Endodermal cell (in vitro differentiated cells): ENCODE measurements around the gene TYW1. TPM values are rescaled to one million over a fixed set of nuclear protein-coding genes. Genes with fewer than 3 reads are reported as not detected.
A peak's percentile ranks its signal among the peaks of the same experiment; 100 is the strongest.
"Not testable (repeated sequence)": the region's sequence is repeated elsewhere in the genome, so short reads cannot be mapped to it uniquely, and the experiment has no call there.

Source experiments
- DNase-seq: peaks from one replicate; pipeline ENCODE4 v3.0.0-alpha.2; 2017
- H3K27ac ChIP-seq: 2 replicates; pipeline ENCODE4 v1.5.1; 2013; ENCODE audit warnings: mild to moderate bottlenecking, low read depth, low read length, moderate library complexity
- H3K27me3 ChIP-seq: 2 replicates; pipeline ENCODE4 v1.6.1; 2013; ENCODE audit warnings: mild to moderate bottlenecking, low read length, moderate library complexity; ENCODE audit not compliant: insufficient read depth, control insufficient read depth, poor library complexity, severe bottlenecking
- H3K36me3 ChIP-seq: 2 replicates; pipeline ENCODE4 v1.7.0; 2013; ENCODE audit warnings: mild to moderate bottlenecking, low read length, moderate library complexity; ENCODE audit not compliant: control insufficient read depth, insufficient read depth
- H3K4me1 ChIP-seq: one replicate; pipeline ENCODE4 v1.7.0; 2013; ENCODE audit warnings: low read length; ENCODE audit not compliant: control insufficient read depth, insufficient read depth
- H3K4me3 ChIP-seq: 2 replicates; pipeline ENCODE4 v1.5.1; 2013; ENCODE audit warnings: mild to moderate bottlenecking, low read length, moderate library complexity
- H3K9ac ChIP-seq: 2 replicates; pipeline ENCODE4 v1.6.1; 2013; ENCODE audit warnings: mild to moderate bottlenecking, low read length, moderate library complexity; ENCODE audit not compliant: poor library complexity, severe bottlenecking; ENCODE audit errors: extremely low read depth
- H3K9me3 ChIP-seq: 2 replicates; pipeline ENCODE4 v1.6.1; 2013; ENCODE audit warnings: mild to moderate bottlenecking, low read length, moderate library complexity; ENCODE audit not compliant: control insufficient read depth
- H3K27ac Mint-ChIP-seq: 2 replicates; pipeline ENCODE4 v1.8.0; 2020; ENCODE audit warnings: mixed read lengths
- H3K27me3 Mint-ChIP-seq: 2 replicates; pipeline ENCODE4 v1.8.0; 2021; ENCODE audit warnings: mild to moderate bottlenecking, mixed read lengths; ENCODE audit not compliant: insufficient read depth
- H3K36me3 Mint-ChIP-seq: 2 replicates; pipeline ENCODE4 v1.8.0; 2020; ENCODE audit warnings: low read depth, mixed read lengths
- H3K4me1 Mint-ChIP-seq: 2 replicates; pipeline ENCODE4 v1.8.0; 2020; ENCODE audit warnings: mixed read lengths
- H3K4me3 Mint-ChIP-seq: 2 replicates; pipeline ENCODE4 v1.8.0; 2020; ENCODE audit warnings: mild to moderate bottlenecking, moderate library complexity, mixed read lengths
- H3K9me3 Mint-ChIP-seq: 2 replicates; pipeline ENCODE4 v1.8.0; 2020; ENCODE audit warnings: mild to moderate bottlenecking, mixed read lengths
- CTCF ChIP-seq: fragments of 200-600 bp; sonication (generic); conservative IDR thresholded peaks from 2 replicates; pipeline ENCODE4 v1.5.0; 2021; ENCODE audit warnings: antibody characterized with exemption, mild to moderate bottlenecking
- WGBS, 2 experiments: methylation state at CpG; one replicate each; pipeline versions ENCODE4 v1.1.5 to v1.1.7; 2013; ENCODE audit warnings: missing lambda C conversion rate in 2 of 2, mixed read lengths in 1 of 2; ENCODE audit not compliant: insufficient coverage in 1 of 2, insufficient read length in 1 of 2; 5-methylcytosine and 5-hydroxymethylcytosine counted together
- total RNA-seq, 2 donors: library from RNA; stranded (reverse); fragmentation: NEBNext Ultra II Directional in 1 of 2; extraction: Animal tissue kit (Norgen Biotek cat#: 25700) in 1 of 2; gene quantifications; 2 replicates in 1 of 2; 3 replicates in 1 of 2; pipeline ENCODE4 v1.2.1, GENCODE V29; 2021

The TYW1 gene
- total RNA-seq, 2 donors from 2014 or later = 17.8 to 18.7 TPM

DNA sequence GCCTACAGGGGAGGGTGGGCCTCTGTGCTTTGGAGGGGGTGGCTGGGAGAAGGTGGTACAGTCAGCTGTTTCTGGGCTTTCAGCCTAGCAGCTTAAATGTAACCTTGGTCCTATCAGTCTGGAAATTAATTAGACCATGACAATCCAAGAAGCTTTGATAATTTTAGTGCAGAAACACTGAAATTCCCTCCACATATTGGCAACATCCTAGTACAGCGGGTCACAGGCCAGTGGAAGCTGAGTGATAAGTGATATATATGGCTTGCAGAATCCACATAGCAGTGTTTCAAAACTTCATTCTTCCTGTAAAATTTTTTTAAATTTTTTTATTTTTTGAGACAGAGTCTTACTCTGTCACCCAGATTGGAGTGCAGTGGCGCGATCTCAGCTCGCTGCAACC is 212.6 kb downstream of the TYW1 start:
- Mint-ChIP-seq H3K27ac (no peak overlapping the region), H3K27me3 (no peaks in the 10 kb centered on the region), H3K4me3 (no peak overlapping the region), H3K9me3 (no peaks in the 10 kb centered on the region), H3K4me1 (no peaks in the 10 kb centered on the region), H3K36me3 (peaks cover 18% of the 10 kb centered on the region)
- Histone ChIP-seq H3K4me3 (no peak overlapping the region), H3K4me1 (no peaks in the 10 kb centered on the region), H3K9me3 (no peaks in the 10 kb centered on the region), H3K27me3 (no peaks in the 10 kb centered on the region), H3K36me3 (no peaks in the 10 kb centered on the region), H3K27ac (no peak overlapping the region), H3K9ac (no peak overlapping the region)
- no peak for TF ChIP-seq CTCF
- no peak for DNase-seq
- WGBS, 2 experiments = 93 to 100% methylated on average over 3 to 4 of the region's 4 CpGs

GRCh38 chr7:67210567-67210966 is 213.9 kb downstream of the TYW1 start:
- H3K4me3 Mint-ChIP-seq = no peak overlapping the region
- no peak for DNase-seq
- no peak overlapping the region for H3K27ac Mint-ChIP-seq
- Histone ChIP-seq H3K36me3 (no peaks in the 10 kb centered on the region), H3K4me3 (no peak overlapping the region), H3K9me3 (no peaks in the 10 kb centered on the region), H3K4me1 (no peaks in the 10 kb centered on the region), H3K9ac (no peak overlapping the region), H3K27me3 (no peaks in the 10 kb centered on the region), H3K27ac (no peak overlapping the region)
- no peaks in the 10 kb centered on the region for H3K27me3 Mint-ChIP-seq
- no peak for TF ChIP-seq CTCF
- no peaks in the 10 kb centered on the region for H3K4me1 Mint-ChIP-seq
- peaks cover 15% of the 10 kb centered on the region for H3K36me3 Mint-ChIP-seq
- no peaks in the 10 kb centered on the region for H3K9me3 Mint-ChIP-seq
- 61% methylated on average over 4 of the region's 7 CpGs; no CpG with 5 or more reads in 1 of the 2 experiments for WGBS, 2 experiments

- not testable (repeated sequence) for H3K27me3 Mint-ChIP-seq, H3K9me3 ChIP-seq, H3K36me3 ChIP-seq, H3K27ac ChIP-seq, H3K4me3 ChIP-seq, H3K9me3 Mint-ChIP-seq, H3K9ac ChIP-seq, DNase-seq, H3K4me1 ChIP-seq, H3K27ac Mint-ChIP-seq, H3K4me3 Mint-ChIP-seq, H3K4me1 Mint-ChIP-seq, H3K27me3 ChIP-seq
- 79 to 83% methylated on average over 7 to 9 of the region's 10 CpGs for WGBS, 2 experiments
- peaks cover 11% of the 10 kb centered on the region for H3K36me3 Mint-ChIP-seq
Measured at GRCh38 chr7:67211650-67212330, 215.2 kb downstream of the TYW1 start.

DNA sequence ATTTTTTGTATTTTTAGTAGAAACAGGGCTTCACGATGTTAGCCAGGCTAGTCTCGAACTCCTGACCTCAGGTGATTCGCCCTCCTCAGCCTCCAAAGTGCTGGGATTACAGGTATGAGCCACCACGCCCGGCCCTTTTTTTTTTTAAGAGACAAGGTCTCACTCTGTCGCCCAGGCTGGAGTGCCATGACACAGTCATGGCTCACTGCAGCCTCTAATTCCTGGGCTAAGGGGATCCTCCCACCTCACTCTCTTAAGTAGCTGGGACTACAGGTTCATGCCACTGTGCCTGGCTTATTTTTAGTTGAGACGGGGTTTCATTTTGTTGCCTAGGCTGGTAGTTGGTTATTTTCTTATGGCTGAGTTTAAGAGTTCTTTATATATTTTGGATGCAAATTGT is 216.4 kb downstream of the TYW1 start:
- 94 to 100% methylated on average over 1 to 7 of the region's 7 CpGs for WGBS, 2 experiments
- H3K27ac Mint-ChIP-seq, H3K9me3 ChIP-seq, H3K4me1 Mint-ChIP-seq, H3K4me3 Mint-ChIP-seq, H3K36me3 Mint-ChIP-seq, H3K27me3 ChIP-seq, H3K27me3 Mint-ChIP-seq, H3K4me1 ChIP-seq, H3K9ac ChIP-seq, H3K36me3 ChIP-seq, H3K9me3 Mint-ChIP-seq, H3K4me3 ChIP-seq, DNase-seq, H3K27ac ChIP-seq: not testable (repeated sequence)

GRCh38 chr7:67223551-67223950 is 226.9 kb downstream of the TYW1 start:
- not testable (repeated sequence) for H3K4me3 ChIP-seq, H3K9ac ChIP-seq, H3K27ac Mint-ChIP-seq, H3K4me3 Mint-ChIP-seq, DNase-seq, H3K27ac ChIP-seq, H3K27me3 ChIP-seq, H3K9me3 Mint-ChIP-seq, H3K4me1 ChIP-seq, H3K36me3 ChIP-seq, H3K9me3 ChIP-seq, H3K27me3 Mint-ChIP-seq, H3K4me1 Mint-ChIP-seq
- no CpG with 5 or more reads among the region's 2 CpGs for WGBS, 2 experiments
- H3K36me3 Mint-ChIP-seq = peaks cover 25% of the 10 kb centered on the region

DNA sequence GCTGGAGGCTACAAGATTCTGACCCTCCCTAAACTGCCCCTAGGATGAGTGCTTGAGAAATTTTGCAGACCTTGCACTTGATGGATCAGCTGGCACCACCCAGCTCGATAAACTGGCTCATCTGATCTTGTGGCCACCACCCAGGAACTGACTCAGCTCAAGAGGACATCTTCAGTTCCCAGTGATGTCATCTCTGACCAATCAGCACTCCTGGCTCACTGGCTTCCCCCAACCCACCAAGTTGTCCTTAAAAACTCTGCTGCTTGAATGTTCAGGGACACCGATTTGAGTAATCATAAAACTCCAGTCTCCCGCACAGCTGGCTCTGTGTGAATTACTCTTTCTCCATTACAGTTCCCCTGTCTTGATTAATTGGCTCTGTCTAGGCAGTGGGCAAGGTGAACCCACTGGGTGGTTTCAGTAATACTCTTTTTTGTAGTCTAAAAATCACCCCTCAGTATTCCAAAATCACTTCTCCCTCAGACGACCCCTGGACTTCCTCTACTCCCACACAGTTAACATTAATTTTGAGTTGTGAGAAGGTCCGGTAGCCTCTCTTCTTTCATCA is 229.8 kb downstream of the TYW1 start:
- not testable (repeated sequence) for H3K4me1 ChIP-seq, H3K36me3 ChIP-seq, H3K27ac ChIP-seq, H3K9ac ChIP-seq, H3K4me3 ChIP-seq, H3K9me3 ChIP-seq, H3K9me3 Mint-ChIP-seq, H3K27me3 Mint-ChIP-seq, DNase-seq, H3K4me3 Mint-ChIP-seq, H3K27me3 ChIP-seq
- H3K27ac Mint-ChIP-seq = peak overlapping the region; percentile 16
- peaks cover 20% of the 10 kb centered on the region for H3K4me1 Mint-ChIP-seq
- H3K36me3 Mint-ChIP-seq = peaks cover 23% of the 10 kb centered on the region
- 67 to 80% methylated on average over 1 to 3 of the region's 5 CpGs for WGBS, 2 experiments
